ENCODE results near the gene PKLR. TPM values are rescaled to one million over a fixed set of nuclear protein-coding genes. Genes with fewer than 3 reads are reported as not detected.

Gene PKLR
- total RNA-seq, 1 experiment from 2014 or later: 0.17 TPM

DNA sequence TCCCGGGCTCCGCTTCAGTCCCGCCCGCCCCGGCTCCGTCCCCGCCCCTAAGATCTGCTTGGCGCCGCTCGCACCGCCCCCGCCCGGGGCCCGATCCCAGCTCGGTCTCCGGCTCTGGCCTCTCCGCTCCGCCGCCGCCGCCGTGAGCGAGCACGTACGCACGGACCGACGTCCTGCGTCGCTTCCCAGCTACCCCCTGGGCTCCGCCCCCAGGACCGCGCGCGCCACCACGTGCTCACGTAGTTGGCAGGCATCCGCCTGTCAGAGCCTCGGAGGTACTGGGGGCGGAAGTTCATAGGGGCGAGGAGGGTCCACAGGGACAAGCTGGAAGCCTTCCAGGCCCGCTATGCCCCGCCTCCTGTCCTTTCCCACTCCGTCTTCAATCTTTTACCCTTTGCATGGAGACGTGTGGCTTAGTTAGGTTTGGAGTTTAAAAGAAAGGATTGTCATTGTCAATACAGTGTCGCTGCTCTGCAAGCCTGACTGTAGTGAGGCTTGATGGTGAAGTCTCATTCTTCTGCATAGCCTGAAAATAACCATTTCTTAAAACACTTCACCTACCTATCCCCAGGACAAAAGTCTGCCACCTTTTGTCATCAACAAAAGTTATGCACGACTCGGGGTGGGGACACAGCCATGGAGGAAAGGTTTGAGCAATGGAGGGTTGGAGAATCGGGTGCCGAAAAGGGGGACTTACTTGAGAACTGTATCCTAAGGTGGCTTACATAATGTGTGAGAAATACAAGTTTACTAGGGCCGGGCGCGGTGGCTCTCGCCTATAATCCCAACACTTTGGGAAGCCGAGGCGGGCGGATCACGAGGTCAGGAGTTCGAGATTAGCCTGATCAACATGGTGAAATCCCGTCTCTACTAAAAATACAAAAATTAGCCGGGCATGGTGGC, 27.6 kb downstream of the PKLR start, which contains the start of gene CLK2:
CLK2 (minus strand) TSS at position 162 of the 903 bp plus-strand sequence. CDS start 2,527 bp downstream, outside the sequence.
- Histone ChIP-seq H3K79me2 (ENCODE audit: insufficient read depth, low read length) (peaks cover 46% of the 10 kb centered on the region), H3K4me2 (ENCODE audit: low read length) (peak within 1 kb of the TSS; percentile 97), H3K4me1 (ENCODE audit: control insufficient read depth in 1 of 2, insufficient read depth in 2 of 2, low read length in 2 of 2) (peaks cover 13 to 34% of the 10 kb centered on the region in 2 experiments), H3K9me2 (ENCODE audit: insufficient read depth) (no peaks in the 10 kb centered on the region), H3K9ac (ENCODE audit: low read length) (peak within 1 kb of the TSS; percentile 78), H3K27me3 (ENCODE audit: insufficient read depth, low read length) (no peaks in the 10 kb centered on the region), H3K9me3 (ENCODE audit: control insufficient read depth in 1 of 2, insufficient read depth in 1 of 2, low read depth in 1 of 2, low read length in 2 of 2) (no peaks in the 10 kb centered on the region), H4K20me1 (ENCODE audit: insufficient read depth) (no peaks in the 10 kb centered on the region), H3K4me3 (replicated peaks in 1 of 2; ENCODE audit: low read depth in 1 of 2, low read length in 2 of 2) (peak within 1 kb of the TSS; percentile 82 to 85), H3K36me3 (ENCODE audit: control insufficient read depth in 1 of 2, insufficient read depth in 2 of 2, low read length in 2 of 2) (peaks cover 17 to 23% of the 10 kb centered on the region in 2 experiments), H3K27ac (ENCODE audit: low read depth, low read length) (peak within 1 kb of the TSS; percentile 96), H2AFZ (ENCODE audit: low read depth, low read length, poor library complexity, severe bottlenecking) (peak within 1 kb of the TSS; percentile 0)
- ChIA-PET POLR2A (interaction anchor here (0.6 to 2.4 kb wide), 11 partner anchors 12 to 547 kb away, joined by 3 to 19 read pairs (median 4); partner anchors contain the start of genes ENTREP3 and SCAMP3), CTCF (interaction anchor here (0.6 to 1.2 kb wide), 5 partner anchors 21 to 101 kb away, joined by 3 to 9 read pairs (median 3); partner anchors contain the start of genes FDPS, KRTCAP2, MTX1 and THBS3), RAD21 (ENCODE audit: low non-redundant PET in 1 of 2, low total read pairs in 2 of 2, uncharacterized antibody in 2 of 2, unreplicated experiment in 2 of 2) (interaction anchor here (0.5 to 1.2 kb wide), 4 partner anchors 47 to 289 kb away, joined by 3 to 7 read pairs (median 4); partner anchors contain the start of genes ASH1L (in 1 of the 2) and ZBTB7B (in 1 of the 2))
- no TSS peak for BruUV-seq (replicated peaks)
- intact Hi-C loops (cut with micrococcal nuclease): no loop called here
- peak; percentile 82 for ATAC-seq
- peak; percentile 90 for DNase-seq (ENCODE audit: low read depth, low spot score)
- no peak for TF ChIP-seq YY1 (IDR thresholded peaks at IDR 0.05; ENCODE audit: extremely low read depth, insufficient replicate concordance, low read depth, low read length)
- TF ChIP-seq POLR2AphosphoS5 (IDR thresholded peaks at IDR 0.05; ENCODE audit: low read depth, low read length): peak; percentile 88
- no peak for TF ChIP-seq RAD21 (IDR thresholded peaks at IDR 0.05; ENCODE audit: low read depth)
- no peak for TF ChIP-seq EZH2phosphoT487 (IDR thresholded peaks at IDR 0.05; ENCODE audit: borderline replicate concordance)
- TF ChIP-seq SP1 (IDR thresholded peaks at IDR 0.05; ENCODE audit: low read depth): peak; percentile 84
- no peak for TF ChIP-seq ZNF274 (IDR thresholded peaks at IDR 0.05; ENCODE audit: low read depth, low read length)
- no peak for TF ChIP-seq ATF3 (IDR thresholded peaks at IDR 0.05)
- no peak for TF ChIP-seq JUND (IDR thresholded peaks at IDR 0.05)
- no peak for TF ChIP-seq EZH2 (IDR thresholded peaks at IDR 0.05)
- TF ChIP-seq SIN3A (IDR thresholded peaks at IDR 0.05; ENCODE audit: low read depth): peak; percentile 96
- TF ChIP-seq ZFX (IDR thresholded peaks at IDR 0.05): peak; percentile 51; the same call in 1 of the 2 replicates
- peak; percentile 88 for TF ChIP-seq EGR1 (IDR thresholded peaks at IDR 0.05; ENCODE audit: low read depth)
- TF ChIP-seq SRF (IDR thresholded peaks at IDR 0.05; ENCODE audit: low read depth): no peak
- TF ChIP-seq TCF7L2 (IDR thresholded peaks at IDR 0.05; ENCODE audit: borderline replicate concordance, extremely low read depth, insufficient read depth, insufficient read length): peak; percentile 48
- peak; percentile 51 for TF ChIP-seq POLR2A (IDR thresholded peaks at IDR 0.05; ENCODE audit: borderline replicate concordance, extremely low read depth, insufficient read depth, insufficient read length)
- TF ChIP-seq, protein P1, sequence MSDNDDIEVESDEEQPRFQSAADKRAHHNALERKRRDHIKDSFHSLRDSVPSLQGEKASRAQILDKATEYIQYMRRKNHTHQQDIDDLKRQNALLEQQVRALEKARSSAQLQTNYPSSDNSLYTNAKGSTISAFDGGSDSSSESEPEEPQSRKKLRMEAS (IDR thresholded peaks at IDR 0.05): peak; percentile 100
- TF ChIP-seq, protein P2, sequence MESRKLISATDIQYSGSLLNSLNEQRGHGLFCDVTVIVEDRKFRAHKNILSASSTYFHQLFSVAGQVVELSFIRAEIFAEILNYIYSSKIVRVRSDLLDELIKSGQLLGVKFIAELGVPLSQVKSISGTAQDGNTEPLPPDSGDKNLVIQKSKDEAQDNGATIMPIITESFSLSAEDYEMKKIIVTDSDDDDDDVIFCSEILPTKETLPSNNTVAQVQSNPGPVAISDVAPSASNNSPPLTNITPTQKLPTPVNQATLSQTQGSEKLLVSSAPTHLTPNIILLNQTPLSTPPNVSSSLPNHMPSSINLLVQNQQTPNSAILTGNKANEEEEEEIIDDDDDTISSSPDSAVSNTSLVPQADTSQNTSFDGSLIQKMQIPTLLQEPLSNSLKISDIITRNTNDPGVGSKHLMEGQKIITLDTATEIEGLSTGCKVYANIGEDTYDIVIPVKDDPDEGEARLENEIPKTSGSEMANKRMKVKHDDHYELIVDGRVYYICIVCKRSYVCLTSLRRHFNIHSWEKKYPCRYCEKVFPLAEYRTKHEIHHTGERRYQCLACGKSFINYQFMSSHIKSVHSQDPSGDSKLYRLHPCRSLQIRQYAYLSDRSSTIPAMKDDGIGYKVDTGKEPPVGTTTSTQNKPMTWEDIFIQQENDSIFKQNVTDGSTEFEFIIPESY (IDR thresholded peaks at IDR 0.05; ENCODE audit: extremely low read depth, insufficient replicate concordance, low read length): no peak
- no peak for TF ChIP-seq CTCF (IDR thresholded peaks at IDR 0.05 in 2 of 3, conservative IDR thresholded peaks at IDR 0.05 in 1 of 3; ENCODE audit: borderline replicate concordance in 1 of 3, insufficient read depth in 1 of 3, low read depth in 2 of 3, low read length in 2 of 3)
- TF ChIP-seq CBX3 (IDR thresholded peaks at IDR 0.05; ENCODE audit: low read depth): peak; percentile 64; the same call in 1 of the 2 replicates
- no peak for TF ChIP-seq CEBPB (IDR thresholded peaks at IDR 0.05; ENCODE audit: low read depth)
